Glutamatergic neuron (in vitro differentiated cells): ENCODE results near the gene TPRG1L. TPM values are rescaled to one million over a fixed set of nuclear protein-coding genes. Genes with fewer than 3 reads are reported as not detected.

ENCODE experiments used
- DNase-seq: peaks from one replicate; pipeline ENCODE4 v3.0.0; 2022
- H3K27ac Mint-ChIP-seq: one replicate; pipeline ENCODE4 v1.8.0; 2020; ENCODE audit warnings: mild to moderate bottlenecking, mixed read lengths, inconsistent platforms; ENCODE audit not compliant: unreplicated experiment
- H3K27me3 Mint-ChIP-seq: one replicate; pipeline ENCODE4 v1.8.0; 2020; ENCODE audit warnings: mild to moderate bottlenecking, moderate library complexity, mixed read lengths, inconsistent platforms; ENCODE audit not compliant: unreplicated experiment
- H3K36me3 Mint-ChIP-seq: one replicate; pipeline ENCODE4 v1.8.0; 2020; ENCODE audit warnings: mild to moderate bottlenecking, mixed read lengths, inconsistent platforms; ENCODE audit not compliant: unreplicated experiment
- H3K4me1 Mint-ChIP-seq: one replicate; pipeline ENCODE4 v1.8.0; 2020; ENCODE audit warnings: mild to moderate bottlenecking, low read depth, mixed read lengths, inconsistent platforms; ENCODE audit not compliant: unreplicated experiment
- H3K4me3 Mint-ChIP-seq: one replicate; pipeline ENCODE4 v1.8.0; 2020; ENCODE audit warnings: mild to moderate bottlenecking, mixed read lengths, inconsistent platforms; ENCODE audit not compliant: unreplicated experiment
- H3K9me3 Mint-ChIP-seq: one replicate; pipeline ENCODE4 v1.8.0; 2020; ENCODE audit warnings: mild to moderate bottlenecking, moderate library complexity, mixed read lengths, inconsistent platforms; ENCODE audit not compliant: unreplicated experiment
- total RNA-seq: library from RNA; stranded (reverse); fragmentation: NEBNext Ultra II Directional; extraction: Animal tissue kit (Norgen Biotek cat#: 25700); gene quantifications from one replicate; pipeline ENCODE4 v1.2.1, GENCODE V29; 2021; ENCODE audit not compliant: unreplicated experiment
- TF ChIP-seq, protein P1 (sequence below): fragments of 200-600 bp; sonication (generic); IDR thresholded peaks from one replicate; pipeline ENCODE4 v1.5.0; 2021; ENCODE audit not compliant: partially characterized antibody, unreplicated experiment

TPRG1L gene
- total RNA-seq, 1 donor from 2014 or later, result 43.1 TPM

DNA sequence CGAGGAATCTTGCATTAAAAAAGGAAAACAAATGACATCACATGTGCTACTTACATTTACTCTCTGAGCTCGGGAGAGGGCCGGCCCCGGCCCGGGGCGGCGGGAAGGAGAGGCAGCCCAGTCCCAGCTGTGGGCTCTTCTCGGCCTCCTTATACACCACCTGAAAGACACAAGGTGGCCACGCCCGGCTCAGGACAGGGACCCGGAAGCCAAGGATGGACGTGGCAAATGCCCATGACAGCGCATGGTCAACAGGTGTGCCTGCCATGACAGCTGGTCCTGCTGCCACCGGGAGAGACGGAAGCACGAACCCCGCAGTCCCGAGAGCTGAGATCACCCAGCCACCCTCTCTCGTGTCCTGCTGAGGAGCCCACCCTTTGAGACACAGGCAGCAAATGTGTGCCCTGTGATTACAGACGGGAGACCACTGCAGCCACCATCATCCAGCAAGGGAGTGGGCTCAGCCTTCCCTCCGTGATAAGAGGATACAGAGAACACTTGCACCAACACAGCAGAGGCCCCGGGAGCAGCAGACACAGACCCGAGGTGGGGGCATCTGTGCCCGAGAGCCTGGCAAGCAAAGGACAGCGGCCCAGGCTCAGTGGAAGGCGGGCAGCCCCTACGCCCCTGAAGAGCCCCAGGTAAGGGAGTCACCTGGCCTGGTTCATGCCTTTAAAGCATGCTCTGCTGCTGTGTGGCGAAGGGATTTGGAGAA, 8.7 kb downstream of the TPRG1L start:
- Mint-ChIP-seq H3K9me3 (no peaks in the 10 kb centered on the region), H3K36me3 (peaks cover 5% of the 10 kb centered on the region), H3K27ac (peak overlapping the region; percentile 22), H3K27me3 (no peaks in the 10 kb centered on the region), H3K4me1 (peaks cover 3% of the 10 kb centered on the region), H3K4me3 (no peak overlapping the region)
- peak; percentile 3 for DNase-seq
- TF ChIP-seq, protein P1, sequence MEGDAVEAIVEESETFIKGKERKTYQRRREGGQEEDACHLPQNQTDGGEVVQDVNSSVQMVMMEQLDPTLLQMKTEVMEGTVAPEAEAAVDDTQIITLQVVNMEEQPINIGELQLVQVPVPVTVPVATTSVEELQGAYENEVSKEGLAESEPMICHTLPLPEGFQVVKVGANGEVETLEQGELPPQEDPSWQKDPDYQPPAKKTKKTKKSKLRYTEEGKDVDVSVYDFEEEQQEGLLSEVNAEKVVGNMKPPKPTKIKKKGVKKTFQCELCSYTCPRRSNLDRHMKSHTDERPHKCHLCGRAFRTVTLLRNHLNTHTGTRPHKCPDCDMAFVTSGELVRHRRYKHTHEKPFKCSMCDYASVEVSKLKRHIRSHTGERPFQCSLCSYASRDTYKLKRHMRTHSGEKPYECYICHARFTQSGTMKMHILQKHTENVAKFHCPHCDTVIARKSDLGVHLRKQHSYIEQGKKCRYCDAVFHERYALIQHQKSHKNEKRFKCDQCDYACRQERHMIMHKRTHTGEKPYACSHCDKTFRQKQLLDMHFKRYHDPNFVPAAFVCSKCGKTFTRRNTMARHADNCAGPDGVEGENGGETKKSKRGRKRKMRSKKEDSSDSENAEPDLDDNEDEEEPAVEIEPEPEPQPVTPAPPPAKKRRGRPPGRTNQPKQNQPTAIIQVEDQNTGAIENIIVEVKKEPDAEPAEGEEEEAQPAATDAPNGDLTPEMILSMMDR, result no peak

- H3K4me3 Mint-ChIP-seq, result no peak overlapping the region
- TF ChIP-seq, protein P1, result no peak
- DNase-seq, result no peak
- H3K27ac Mint-ChIP-seq, result no peak overlapping the region
- H3K36me3 Mint-ChIP-seq, result peaks cover 5% of the 10 kb centered on the region
- H3K9me3 Mint-ChIP-seq, result no peaks in the 10 kb centered on the region
- peaks cover 3% of the 10 kb centered on the region for H3K4me1 Mint-ChIP-seq
- no peaks in the 10 kb centered on the region for H3K27me3 Mint-ChIP-seq
Measured at GRCh38 chr1:3634059-3634800, 9.4 kb downstream of the TPRG1L start.

DNA sequence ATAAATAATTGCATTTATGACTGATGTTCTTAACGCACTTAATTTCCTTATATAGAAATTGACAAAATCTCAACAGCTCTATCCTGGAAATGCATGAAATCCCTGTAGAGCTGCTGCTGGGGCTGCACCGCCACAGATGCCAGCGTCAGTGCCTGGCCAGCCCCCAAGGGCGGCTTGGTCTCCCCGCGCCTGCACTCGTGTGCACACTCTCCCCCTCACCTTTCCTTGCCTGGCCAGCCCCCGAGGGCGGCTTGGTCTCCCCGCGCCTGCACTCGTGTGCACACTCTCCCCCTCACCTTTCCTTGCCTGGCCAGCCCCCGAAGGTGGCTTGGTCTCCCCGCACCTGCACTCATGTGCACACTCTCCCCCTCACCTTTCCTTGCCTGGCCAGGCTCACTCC, 11.3 kb downstream of the TPRG1L start:
- DNase-seq, result no peak
- Mint-ChIP-seq H3K27ac (no peak overlapping the region), H3K9me3 (no peaks in the 10 kb centered on the region), H3K4me3 (no peak overlapping the region), H3K4me1 (no peaks in the 10 kb centered on the region), H3K36me3 (peaks cover 5% of the 10 kb centered on the region), H3K27me3 (no peaks in the 10 kb centered on the region)
- TF ChIP-seq, protein P1, result no peak

DNA sequence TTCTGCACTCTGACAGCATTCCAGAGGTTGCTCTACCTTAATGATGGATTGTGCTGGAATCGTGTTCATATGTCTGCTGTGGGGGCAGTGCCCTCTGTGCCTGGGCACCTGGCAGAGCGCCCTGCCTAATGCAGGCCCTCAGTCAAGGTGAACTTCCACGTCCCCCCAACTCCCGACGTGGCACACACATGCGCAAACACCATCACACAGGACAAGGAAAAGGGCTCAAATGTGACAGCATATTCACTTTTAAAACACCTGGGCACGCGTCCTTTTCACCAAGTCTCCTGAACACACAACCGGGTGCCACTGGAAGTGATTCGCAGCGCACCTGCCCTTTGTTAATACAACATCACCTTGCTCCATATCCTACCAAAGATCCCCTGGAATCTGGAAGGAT, 11.7 kb downstream of the TPRG1L start:
- Mint-ChIP-seq H3K4me1 (no peaks in the 10 kb centered on the region), H3K27ac (no peak overlapping the region), H3K9me3 (no peaks in the 10 kb centered on the region), H3K36me3 (peaks cover 5% of the 10 kb centered on the region), H3K27me3 (no peaks in the 10 kb centered on the region), H3K4me3 (no peak overlapping the region)
- TF ChIP-seq, protein P1, result no peak
- no peak for DNase-seq

DNA sequence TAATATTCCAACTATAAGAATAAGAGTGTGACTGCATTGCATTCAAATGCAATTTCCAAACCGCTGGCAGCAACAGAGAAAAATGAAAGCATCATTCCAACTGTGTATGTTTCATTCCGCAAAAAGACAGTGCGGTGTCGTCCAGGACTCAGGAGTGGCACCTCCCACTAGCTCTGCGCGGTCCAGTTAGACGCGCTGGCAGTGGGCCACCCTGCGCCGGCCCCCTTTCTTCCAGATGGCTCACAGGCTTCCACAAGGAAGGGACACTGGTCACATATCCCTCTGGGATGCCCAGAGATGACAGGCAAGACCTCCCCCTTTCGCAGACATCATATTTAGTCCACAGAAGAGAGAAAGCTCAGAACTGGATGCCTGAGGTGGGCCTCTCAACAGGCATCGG, 13.2 kb downstream of the TPRG1L start:
- Mint-ChIP-seq H3K27ac (no peak overlapping the region), H3K36me3 (peaks cover 10% of the 10 kb centered on the region), H3K9me3 (no peaks in the 10 kb centered on the region), H3K4me1 (peaks cover 1% of the 10 kb centered on the region), H3K27me3 (no peaks in the 10 kb centered on the region), H3K4me3 (no peak overlapping the region)
- DNase-seq, result no peak
- TF ChIP-seq, protein P1, result no peak
